SK-N-SH (cell line): ENCODE measurements around the gene ATR.

Experiments used
- CTCF ChIP-seq: fragments of 200-600 bp; sonication (generic); IDR thresholded peaks from 2 replicates; pipeline ENCODE4 v1.6.1; 2017; ENCODE audit warnings: antibody characterized with exemption, mild to moderate bottlenecking, moderate library complexity
- FOSL2 ChIP-seq: IDR thresholded peaks from 2 replicates; pipeline ENCODE4 v1.4.0; 2012; ENCODE audit warnings: low read depth, mild to moderate bottlenecking, moderate library complexity, borderline replicate concordance
- MXI1 ChIP-seq: IDR thresholded peaks from 2 replicates; pipeline ENCODE4 v1.6.1; 2012; ENCODE audit warnings: mild to moderate bottlenecking, low read depth, low read length, improper control_type of control experiment
- RFX5 ChIP-seq: IDR thresholded peaks from 2 replicates; pipeline ENCODE4 v1.6.1; 2012; ENCODE audit warnings: mild to moderate bottlenecking, improper control_type of control experiment, low read length
- TAF1 ChIP-seq: IDR thresholded peaks from 2 replicates; pipeline ENCODE4 v1.6.1; 2012; ENCODE audit warnings: low read depth, mild to moderate bottlenecking, low read length, moderate library complexity, borderline replicate concordance
- YY1 ChIP-seq: IDR thresholded peaks from 2 replicates; pipeline ENCODE4 v1.4.0; 2012; ENCODE audit warnings: low read depth, mild to moderate bottlenecking
- ZBTB33 ChIP-seq: IDR thresholded peaks from 2 replicates; pipeline ENCODE4 v1.4.0; 2012; ENCODE audit warnings: low read depth, borderline replicate concordance

DNA sequence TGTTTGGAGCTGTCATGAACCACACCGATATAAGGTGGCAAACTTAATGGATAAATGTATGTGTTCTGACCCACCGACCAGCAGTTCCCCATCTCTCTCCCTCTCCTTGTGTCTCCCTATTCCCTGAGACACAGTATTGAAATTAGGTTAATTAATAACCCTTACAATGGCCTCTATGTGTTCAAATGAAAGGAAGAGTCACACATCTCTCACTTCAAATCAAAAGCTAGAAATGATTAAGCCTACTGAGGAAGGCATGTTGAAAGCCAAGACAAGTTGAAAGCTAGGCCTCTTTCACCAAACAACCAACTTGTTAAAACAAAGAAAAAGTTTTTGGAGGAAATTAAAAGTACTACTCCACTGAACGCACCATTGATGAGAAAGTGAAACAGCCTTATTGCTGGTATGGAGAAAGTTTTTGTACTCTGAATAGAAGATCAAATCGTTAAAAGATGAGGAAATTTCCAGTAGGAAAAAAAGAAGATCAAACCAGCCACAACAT lies 15.0 kb downstream of the ATR start:
- TF ChIP-seq FOSL2 (no peak), MXI1 (no peak), CTCF (no peak), ZBTB33 (no peak), RFX5 (no peak), TAF1 (no peak), YY1 (no peak)
